GM04504 (cell line): ENCODE data around the gene IGF2R.
"Not testable (repeated sequence)": the region's sequence is repeated elsewhere in the genome, so short reads cannot be mapped to it uniquely, and the experiment has no call there.

Experiments
- DNase-seq: peaks from one replicate; pipeline ENCODE4 v3.0.0-alpha.2; 2012; ENCODE audit warnings: low read depth

The IGF2R gene

GRCh38 chr6:160095146-160095845, 126.4 kb downstream of the IGF2R start:
- no peak for DNase-seq

GRCh38 chr6:160101277-160102205, 132.7 kb downstream of the IGF2R start:
- no peak for DNase-seq

GRCh38 chr6:160102399-160102798, 133.5 kb downstream of the IGF2R start:
- no peak for DNase-seq

- peak; percentile 12 for DNase-seq
Observed at GRCh38 chr6:160102956-160103824, 134.3 kb downstream of the IGF2R start.

GRCh38 chr6:160103825-160104100, 134.9 kb downstream of the IGF2R start:
- no peak for DNase-seq

GRCh38 chr6:160104821-160105517, 136.1 kb downstream of the IGF2R start:
- DNase-seq = no peak

- DNase-seq = no peak
Observed at GRCh38 chr6:160106010-160106409, 137.1 kb downstream of the IGF2R start.

GRCh38 chr6:160106701-160107100, 137.8 kb downstream of the IGF2R start:
- DNase-seq = no peak

- no peak for DNase-seq
Observed at GRCh38 chr6:160108077-160108476, 139.2 kb downstream of the IGF2R start.

- DNase-seq = no peak
Observed at GRCh38 chr6:160110586-160111123, 141.8 kb downstream of the IGF2R start.

- DNase-seq = no peak
Observed at GRCh38 chr6:160111806-160112205, 142.9 kb downstream of the IGF2R start.

GRCh38 chr6:160112628-160113299, 143.9 kb downstream of the IGF2R start:
- no peak for DNase-seq

GRCh38 chr6:160114536-160114935, 145.7 kb downstream of the IGF2R start:
- DNase-seq = not testable (repeated sequence)

GRCh38 chr6:160115421-160115820, 146.5 kb downstream of the IGF2R start:
- no peak for DNase-seq

GRCh38 chr6:160116411-160116810, 147.5 kb downstream of the IGF2R start:
- no peak for DNase-seq

GRCh38 chr6:160117137-160117536, 148.3 kb downstream of the IGF2R start:
- no peak for DNase-seq

- DNase-seq = no peak
Observed at GRCh38 chr6:160118620-160119229, 149.8 kb downstream of the IGF2R start.

GRCh38 chr6:160120087-160120486, 151.2 kb downstream of the IGF2R start:
- DNase-seq = no peak

GRCh38 chr6:160121558-160121957, 152.7 kb downstream of the IGF2R start, which contains the start of gene SLC22A1:
TSS of gene SLC22A1 (plus strand) at chr6:160121815. CDS start at chr6:160121936, 121 bp downstream.
- no peak for DNase-seq

GRCh38 chr6:160121981-160122380, 153.1 kb downstream of the IGF2R start:
- no peak for DNase-seq
